Panc1 (cell line): Measurements from ENCODE around the gene SPNS3. TPM values are rescaled to one million over a fixed set of nuclear protein-coding genes. Genes with fewer than 3 reads are reported as not detected.

Source experiments
- ATAC-seq: fragments of 200-7000 bp; cut with Tn5 transposase; 2 replicates; pipeline ENCODE4 v1.9.1; 2020; ENCODE audit warnings: mild to moderate bottlenecking, moderate library complexity
- BruUV-seq: library from RNA; stranded (reverse); fragments of 400-500 nt; replicated peaks from 2 replicates; lab custom pipeline; 2021; lab: Mats Ljungman, UMichigan
- CTCF ChIA-PET: fragments of 300-600 bp; sonication (Branson Sonifier 250); formaldehyde crosslinking; loops from one replicate; lab custom pipeline; 2022; ENCODE audit warnings: antibody characterized with exemption; lab: Charles Lee
- POLR2A ChIA-PET: fragments of 300-600 bp; sonication (Branson Sonifier 250); formaldehyde crosslinking; loops from one replicate; lab custom pipeline; 2022; ENCODE audit warnings: antibody characterized with exemption; lab: Charles Lee
- DNase-seq: peaks from one replicate; pipeline ENCODE4 v3.0.0-alpha.2; 2010; ENCODE audit warnings: low read depth, low spot score
- H3K27ac ChIP-seq: 2 replicates; pipeline ENCODE4 v1.5.1; 2011; ENCODE audit warnings: mild to moderate bottlenecking, low read length, inconsistent platforms
- H3K27me3 ChIP-seq: fragments of 200-500 bp; sonication (Bioruptor generic); 2 replicates; pipeline ENCODE4 v1.6.0; 2014; ENCODE audit warnings: low read length, inconsistent platforms; ENCODE audit not compliant: control insufficient read depth, insufficient read depth
- H3K36me3 ChIP-seq: fragments of 200-500 bp; sonication (Bioruptor generic); 2 replicates; pipeline ENCODE4 v1.5.1; 2014; ENCODE audit warnings: inconsistent platforms, mild to moderate bottlenecking, low read length, moderate library complexity; ENCODE audit not compliant: control insufficient read depth, insufficient read depth
- H3K4me1 ChIP-seq: 2 replicates; pipeline ENCODE4 v1.5.1; 2011; ENCODE audit warnings: inconsistent platforms, mild to moderate bottlenecking, low read length, moderate library complexity; ENCODE audit not compliant: control insufficient read depth, insufficient read depth
- H3K4me3 ChIP-seq, 2 experiments: 2 replicates each; pipeline ENCODE4 v1.5.1; 2011 to 2012; ENCODE audit warnings: low read depth in 2 of 2, low read length in 2 of 2, mild to moderate bottlenecking in 2 of 2, inconsistent platforms in 1 of 2, moderate library complexity in 1 of 2
- H3K9me3 ChIP-seq: fragments of 200-500 bp; sonication (Bioruptor generic); 2 replicates; pipeline ENCODE4 v1.5.1; 2014; ENCODE audit warnings: low read depth, mild to moderate bottlenecking, inconsistent platforms, low read length, moderate library complexity; ENCODE audit not compliant: control insufficient read depth, insufficient read depth
- CTCF ChIP-seq: fragments of 450-650 bp; IDR thresholded peaks from 2 replicates; pipeline ENCODE4 v1.5.1; 2017; ENCODE audit warnings: mild to moderate bottlenecking
- POLR2AphosphoS5 ChIP-seq: IDR thresholded peaks from 2 replicates; pipeline ENCODE4 v1.6.1; 2012; ENCODE audit warnings: mild to moderate bottlenecking, low read depth, low read length, moderate library complexity
- REST ChIP-seq, 2 experiments: IDR thresholded peaks; 2 replicates each; pipeline ENCODE4 v1.6.1; 2011 to 2012; ENCODE audit warnings: low read depth in 2 of 2, control low read depth in 1 of 2, low read length in 1 of 2, mild to moderate bottlenecking in 1 of 2, moderate library complexity in 1 of 2; ENCODE audit not compliant: insufficient read depth in 1 of 2
- SIN3A ChIP-seq: IDR thresholded peaks from 2 replicates; pipeline ENCODE4 v1.6.1; 2012; ENCODE audit warnings: low read depth, mild to moderate bottlenecking, low read length, moderate library complexity, borderline replicate concordance; ENCODE audit not compliant: insufficient read depth
- TCF7L2 ChIP-seq: IDR thresholded peaks from 2 replicates; pipeline ENCODE4 v1.6.1; 2011; ENCODE audit warnings: mild to moderate bottlenecking, low read depth, low read length, inconsistent platforms
- in situ Hi-C: cut with HindIII; loops from 2 replicates; pipeline ENCODE4 v1.10.0; 2016; ENCODE audit warnings: low sequenced_read_pairs, low pct_unique_long_range_greater_than_20kb
- intact Hi-C: fragments of 100-400 bp; cut with micrococcal nuclease; formaldehyde crosslinking; loops from one replicate; pipeline ENCODE4 v1.10.0; 2022; ENCODE audit not compliant: unreplicated experiment
- total RNA-seq: library from RNA; stranded (reverse); gene quantifications from one replicate; pipeline ENCODE4 v1.2.1, GENCODE V29; 2021; ENCODE audit not compliant: unreplicated experiment

Gene SPNS3
- total RNA-seq, 1 experiment from 2014 or later = 0.10 TPM

- DNase-seq (no peak), ATAC-seq (no peak)
- H3K27me3 ChIP-seq = no peaks in the 10 kb centered on the region
- BruUV-seq = no TSS peak
- no peaks in the 10 kb centered on the region for H3K36me3 ChIP-seq
- no peaks in the 10 kb centered on the region for H3K4me1 ChIP-seq
- no peak overlapping the region for H3K27ac ChIP-seq
- TF ChIP-seq POLR2AphosphoS5 = no peak
- no peak for TF ChIP-seq TCF7L2
- TF ChIP-seq REST (IDR thresholded peaks at IDR 0.05; ENCODE audit: insufficient read depth in 1 of 2, low read depth in 2 of 2, low read length in 1 of 2) = no peak
- no peak for TF ChIP-seq SIN3A
- TF ChIP-seq CTCF = no peak
- in situ Hi-C loops (no loop called here), intact Hi-C loops (no loop called here)
- CTCF ChIA-PET = interaction anchor here (0.5 kb wide), 1 partner anchor 1985 kb away, joined by 4 read pairs; no protein-coding TSS in a partner anchor
- POLR2A ChIA-PET = no interaction called here
- no peak overlapping the region for H3K4me3 ChIP-seq
- no peaks in the 10 kb centered on the region for H3K9me3 ChIP-seq
These were observed 39.9 kb upstream of the SPNS3 start for GRCh38 chr17:4393806-4394205.

DNA sequence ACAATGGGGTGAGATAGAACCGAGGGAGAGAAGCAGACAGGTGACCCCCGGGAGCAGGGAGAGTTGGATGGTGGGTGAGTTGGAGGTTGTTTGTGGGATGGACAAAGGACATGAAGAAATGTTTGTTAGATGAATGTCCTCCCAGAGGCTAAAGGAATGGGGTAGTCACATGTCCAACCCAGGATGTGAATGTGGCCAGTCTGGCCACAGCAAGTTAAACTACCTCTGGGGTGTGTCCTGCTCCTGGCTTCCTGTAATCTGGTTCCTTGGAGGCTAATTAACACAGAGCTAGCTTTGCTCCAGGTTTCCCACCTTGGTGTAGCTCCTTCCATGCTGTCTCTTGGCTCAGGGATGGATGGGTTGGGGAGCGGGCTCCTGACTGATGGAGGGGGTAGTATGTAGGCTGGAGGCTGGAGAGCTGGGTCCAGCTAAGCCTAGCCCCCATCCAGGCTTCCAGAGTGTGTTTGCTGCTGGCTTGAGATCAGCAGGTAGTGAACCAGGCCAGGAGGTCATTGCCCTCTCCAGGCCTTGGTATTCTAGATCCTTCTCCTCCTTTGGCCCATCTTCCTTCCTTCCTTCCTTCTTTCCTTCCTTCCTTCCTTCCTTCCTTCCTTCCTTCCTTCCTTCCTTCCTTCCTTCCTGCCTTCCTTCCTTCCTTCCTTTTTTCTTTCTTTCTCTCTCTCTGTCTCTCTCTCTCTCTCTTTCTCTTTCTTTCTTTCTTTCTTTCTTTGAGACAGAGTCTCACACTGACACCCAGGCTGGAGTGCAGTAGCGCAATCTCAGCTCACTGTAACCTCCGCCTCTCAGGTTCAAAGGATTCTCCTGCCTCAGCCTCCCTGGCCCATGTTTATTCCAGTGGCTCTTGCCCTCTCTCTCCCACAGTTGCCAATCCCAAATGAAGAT is 39.3 kb upstream of the SPNS3 start:
- no peaks in the 10 kb centered on the region for H3K4me1 ChIP-seq
- BruUV-seq = no TSS peak
- H3K27ac ChIP-seq = no peak overlapping the region
- intact Hi-C loops (no loop called here), in situ Hi-C loops (no loop called here)
- no peak overlapping the region for H3K4me3 ChIP-seq
- H3K36me3 ChIP-seq = no peaks in the 10 kb centered on the region
- TF ChIP-seq TCF7L2 (no peak), REST (IDR thresholded peaks at IDR 0.05; ENCODE audit: insufficient read depth in 1 of 2, low read depth in 2 of 2, low read length in 1 of 2) (no peak), CTCF (no peak), POLR2AphosphoS5 (no peak), SIN3A (no peak)
- no peaks in the 10 kb centered on the region for H3K9me3 ChIP-seq
- ChIA-PET POLR2A (no interaction called here), CTCF (interaction anchor here (0.5 kb wide), 1 partner anchor 1985 kb away, joined by 4 read pairs; no protein-coding TSS in a partner anchor)
- DNase-seq (no peak), ATAC-seq (peak; percentile 48; the same call in 1 of the 2 replicates)
- no peaks in the 10 kb centered on the region for H3K27me3 ChIP-seq
